Chondrocyte (in vitro differentiated cells): Measurements from ENCODE around the gene TECPR2. TPM values are rescaled to one million over a fixed set of nuclear protein-coding genes. Genes with fewer than 3 reads are reported as not detected.

Experiments
- DNase-seq: peaks from one replicate; pipeline ENCODE4 v3.0.0; 2021; ENCODE audit warnings: mixed read lengths, low spot score
- H3K27ac Mint-ChIP-seq: one replicate; pipeline ENCODE4 v1.8.0; 2021; ENCODE audit warnings: mild to moderate bottlenecking, moderate library complexity, mixed read lengths; ENCODE audit not compliant: unreplicated experiment
- H3K27me3 Mint-ChIP-seq: 2 replicates; pipeline ENCODE4 v1.8.0; 2021; ENCODE audit warnings: low read depth, mixed read lengths
- H3K36me3 Mint-ChIP-seq: 2 replicates; pipeline ENCODE4 v1.8.0; 2021; ENCODE audit warnings: low read depth, mixed read lengths
- H3K4me1 Mint-ChIP-seq: 2 replicates; pipeline ENCODE4 v1.8.0; 2021; ENCODE audit warnings: low read depth, mild to moderate bottlenecking, mixed read lengths
- H3K4me3 Mint-ChIP-seq: one replicate; pipeline ENCODE4 v1.8.0; 2021; ENCODE audit warnings: mild to moderate bottlenecking, moderate library complexity, mixed read lengths; ENCODE audit not compliant: unreplicated experiment
- H3K9me3 Mint-ChIP-seq: 2 replicates; pipeline ENCODE4 v1.8.0; 2021; ENCODE audit warnings: low read depth, mixed read lengths
- CTCF ChIP-seq: fragments of 200-600 bp; sonication (generic); IDR thresholded peaks from 2 replicates; pipeline ENCODE4 v1.5.0; 2021; ENCODE audit warnings: antibody characterized with exemption, mild to moderate bottlenecking, moderate library complexity
- total RNA-seq: library from RNA; stranded (reverse); gene quantifications from 3 replicates; pipeline ENCODE4 v1.2.1, GENCODE V29; 2021

The TECPR2 gene
- total RNA-seq, 1 donor from 2014 or later, result 32.2 TPM

- no peaks in the 10 kb centered on the region for H3K36me3 Mint-ChIP-seq
- DNase-seq, result no peak
- no peaks in the 10 kb centered on the region for H3K27me3 Mint-ChIP-seq
- no peaks in the 10 kb centered on the region for H3K9me3 Mint-ChIP-seq
- no peak for TF ChIP-seq CTCF
- H3K4me1 Mint-ChIP-seq, result peaks cover 14% of the 10 kb centered on the region
- H3K27ac Mint-ChIP-seq, result peak overlapping the region; percentile 94
- H3K4me3 Mint-ChIP-seq, result peak overlapping the region; percentile 77
Observed at GRCh38 chr14:102525219-102525928, 162.6 kb downstream of the TECPR2 start.

GRCh38 chr14:102525929-102526497, 163.3 kb downstream of the TECPR2 start:
- Mint-ChIP-seq H3K27ac (peak overlapping the region; percentile 94), H3K36me3 (no peaks in the 10 kb centered on the region), H3K4me1 (peaks cover 14% of the 10 kb centered on the region), H3K27me3 (no peaks in the 10 kb centered on the region), H3K9me3 (no peaks in the 10 kb centered on the region), H3K4me3 (peak overlapping the region; percentile 77)
- TF ChIP-seq CTCF, result no peak
- no peak for DNase-seq

- Mint-ChIP-seq H3K36me3 (no peaks in the 10 kb centered on the region), H3K9me3 (no peaks in the 10 kb centered on the region), H3K27me3 (no peaks in the 10 kb centered on the region), H3K4me1 (peaks cover 14% of the 10 kb centered on the region), H3K27ac (no peak overlapping the region), H3K4me3 (no peak overlapping the region)
- no peak for DNase-seq
- TF ChIP-seq CTCF, result no peak
Observed at GRCh38 chr14:102528431-102529170, 165.9 kb downstream of the TECPR2 start.

- Mint-ChIP-seq H3K27ac (no peak overlapping the region), H3K9me3 (no peaks in the 10 kb centered on the region), H3K36me3 (no peaks in the 10 kb centered on the region), H3K4me3 (no peak overlapping the region), H3K27me3 (no peaks in the 10 kb centered on the region), H3K4me1 (peaks cover under 1% of the 10 kb centered on the region)
- no peak for DNase-seq
- TF ChIP-seq CTCF, result no peak
Observed at GRCh38 chr14:102530828-102531478, 168.2 kb downstream of the TECPR2 start.

- H3K36me3 Mint-ChIP-seq, result no peaks in the 10 kb centered on the region
- no peaks in the 10 kb centered on the region for H3K4me1 Mint-ChIP-seq
- H3K4me3 Mint-ChIP-seq, result no peak overlapping the region
- H3K27ac Mint-ChIP-seq, result no peak overlapping the region
- no peaks in the 10 kb centered on the region for H3K9me3 Mint-ChIP-seq
- TF ChIP-seq CTCF, result no peak
- no peaks in the 10 kb centered on the region for H3K27me3 Mint-ChIP-seq
- DNase-seq, result no peak
Observed at GRCh38 chr14:102532204-102532658, 169.5 kb downstream of the TECPR2 start.
